ENCODE data around the gene FIS1.
A peak's percentile ranks its signal among the peaks of the same experiment; 100 is the strongest.
"Not testable (repeated sequence)": the region's sequence is repeated elsewhere in the genome, so short reads cannot be mapped to it uniquely, and the experiment has no call there.

Gene FIS1

GRCh38 chr7:101278461-101279292 is 33.8 kb upstream of the FIS1 start:
- FAIRE-seq (no peak), DNase-seq (ENCODE audit: insufficient read length) (no peak)
- TF ChIP-seq TAF1 (IDR thresholded peaks at IDR 0.05; ENCODE audit: borderline replicate concordance, low read depth, low read length) (no peak), POLR2A (IDR thresholded peaks at IDR 0.05; ENCODE audit: low read depth, low read length) (no peak), POLR2AphosphoS5 (IDR thresholded peaks at IDR 0.05; ENCODE audit: low read depth, low read length) (no peak)

- TF ChIP-seq POLR2A (IDR thresholded peaks at IDR 0.05; ENCODE audit: low read depth, low read length) (no peak), TAF1 (IDR thresholded peaks at IDR 0.05; ENCODE audit: borderline replicate concordance, low read depth, low read length) (no peak), POLR2AphosphoS5 (IDR thresholded peaks at IDR 0.05; ENCODE audit: low read depth, low read length) (no peak)
- DNase-seq (ENCODE audit: insufficient read length) (no peak), FAIRE-seq (no peak)
Measured at GRCh38 chr7:101277155-101277554, 32.3 kb upstream of the FIS1 start.

- FAIRE-seq (no peak), DNase-seq (ENCODE audit: insufficient read length) (no peak)
- TF ChIP-seq TAF1 (IDR thresholded peaks at IDR 0.05; ENCODE audit: borderline replicate concordance, low read depth, low read length) (no peak), POLR2A (IDR thresholded peaks at IDR 0.05; ENCODE audit: low read depth, low read length) (no peak), POLR2AphosphoS5 (IDR thresholded peaks at IDR 0.05; ENCODE audit: low read depth, low read length) (no peak)
Measured at GRCh38 chr7:101273206-101273605, 28.3 kb upstream of the FIS1 start.

GRCh38 chr7:101271021-101271420 is 26.1 kb upstream of the FIS1 start:
- no peak for TF ChIP-seq POLR2A (IDR thresholded peaks at IDR 0.05; ENCODE audit: low read depth, low read length)
- TF ChIP-seq TAF1 (IDR thresholded peaks at IDR 0.05; ENCODE audit: borderline replicate concordance, low read depth, low read length) = no peak
- TF ChIP-seq POLR2AphosphoS5 (IDR thresholded peaks at IDR 0.05; ENCODE audit: low read depth, low read length) = no peak
- FAIRE-seq (no peak), DNase-seq (ENCODE audit: insufficient read length) (no peak)

- no peak for DNase-seq (ENCODE audit: insufficient read length)
- no peak for FAIRE-seq
- TF ChIP-seq POLR2AphosphoS5 (IDR thresholded peaks at IDR 0.05; ENCODE audit: low read depth, low read length) = no peak
- TF ChIP-seq TAF1 (IDR thresholded peaks at IDR 0.05; ENCODE audit: borderline replicate concordance, low read depth, low read length) = no peak
- TF ChIP-seq POLR2A (IDR thresholded peaks at IDR 0.05; ENCODE audit: low read depth, low read length) = no peak
Measured at GRCh38 chr7:101269664-101270063, 24.8 kb upstream of the FIS1 start.

- FAIRE-seq (no peak), DNase-seq (ENCODE audit: insufficient read length) (no peak)
- no peak for TF ChIP-seq POLR2AphosphoS5 (IDR thresholded peaks at IDR 0.05; ENCODE audit: low read depth, low read length)
Measured at GRCh38 chr7:101265622-101266516, 21.0 kb upstream of the FIS1 start.

- not testable (repeated sequence) for DNase-seq (ENCODE audit: insufficient read length)
Measured at GRCh38 chr7:101264102-101264706, 19.3 kb upstream of the FIS1 start.

GRCh38 chr7:101258243-101258731 is 13.4 kb upstream of the FIS1 start:
- FAIRE-seq = no peak
- no peak for DNase-seq (ENCODE audit: insufficient read length)
- no peak for TF ChIP-seq TAF1 (IDR thresholded peaks at IDR 0.05; ENCODE audit: borderline replicate concordance, low read depth, low read length)
- no peak for TF ChIP-seq POLR2AphosphoS5 (IDR thresholded peaks at IDR 0.05; ENCODE audit: low read depth, low read length)
- TF ChIP-seq POLR2A (IDR thresholded peaks at IDR 0.05; ENCODE audit: low read depth, low read length) = no peak

More at GRCh38 chr7:101264102-101264706, 19.3 kb upstream of the FIS1 start:
- peak; percentile 17 for FAIRE-seq

GRCh38 chr7:101255796-101256195 is 10.9 kb upstream of the FIS1 start:
- no peak for FAIRE-seq
- no peak for DNase-seq (ENCODE audit: insufficient read length)
- TF ChIP-seq TAF1 (IDR thresholded peaks at IDR 0.05; ENCODE audit: borderline replicate concordance, low read depth, low read length) = no peak
- TF ChIP-seq POLR2AphosphoS5 (IDR thresholded peaks at IDR 0.05; ENCODE audit: low read depth, low read length) = no peak
- no peak for TF ChIP-seq POLR2A (IDR thresholded peaks at IDR 0.05; ENCODE audit: low read depth, low read length)

- not testable (repeated sequence) for DNase-seq (ENCODE audit: insufficient read length); FAIRE-seq
Measured at GRCh38 chr7:101253199-101253598, 8.3 kb upstream of the FIS1 start.

GRCh38 chr7:101251871-101252659 is 7.2 kb upstream of the FIS1 start:
- DNase-seq (ENCODE audit: insufficient read length) = peak; percentile 96
- TF ChIP-seq POLR2A (IDR thresholded peaks at IDR 0.05; ENCODE audit: low read depth, low read length) = peak; percentile 86
- peak; percentile 67; the same call in 1 of the 2 replicates for TF ChIP-seq TAF1 (IDR thresholded peaks at IDR 0.05; ENCODE audit: borderline replicate concordance, low read depth, low read length)
- peak; percentile 90 for TF ChIP-seq POLR2AphosphoS5 (IDR thresholded peaks at IDR 0.05; ENCODE audit: low read depth, low read length)
- peak; percentile 98 for FAIRE-seq
